ENCODE data around the gene SEC11A. TPM values are rescaled to one million over a fixed set of nuclear protein-coding genes. Genes with fewer than 3 reads are reported as not detected.
A peak's percentile ranks its signal among the peaks of the same experiment; 100 is the strongest.

Gene SEC11A
- polyA plus RNA-seq, 1 experiment: 324 TPM

DNA sequence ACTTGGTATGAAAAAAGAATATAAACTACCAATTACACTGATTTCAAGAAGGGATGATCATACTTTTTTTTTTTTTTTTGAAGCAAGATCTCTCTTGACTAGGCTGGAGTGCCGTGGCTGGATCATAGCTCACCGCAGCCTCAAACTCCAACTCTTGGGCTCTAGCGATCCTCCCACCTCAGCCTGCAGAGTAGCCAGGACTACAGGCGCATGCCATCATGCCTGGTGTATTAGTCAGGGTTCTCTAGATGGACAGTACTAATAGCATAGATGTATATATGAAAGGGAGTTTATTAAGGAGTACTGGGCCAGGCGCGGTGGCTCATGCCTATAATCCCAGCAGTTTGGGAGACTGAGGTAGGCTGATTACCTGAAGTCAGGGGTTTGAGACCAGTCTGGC is 11.5 kb upstream of the SEC11A start:
- H3K27ac ChIP-seq (ENCODE audit: low read depth, low read length): no peak overlapping the region
- CTCF ChIA-PET: interaction anchor here (0.6 kb wide), 1 partner anchor 203 kb away, joined by 3 read pairs; no protein-coding TSS in a partner anchor
- DNase-seq (ENCODE audit: low read depth, low spot score): no peak
- no peaks in the 10 kb centered on the region for H3K27me3 ChIP-seq (ENCODE audit: control insufficient read depth, insufficient read depth, low read length)
- no peaks in the 10 kb centered on the region for H3K9me3 ChIP-seq (ENCODE audit: control insufficient read depth, insufficient read depth, low read length)
- H3K4me3 ChIP-seq (ENCODE audit: low read depth, low read length): no peak overlapping the region
- POLR2A ChIA-PET: no interaction called here
- TF ChIP-seq, protein P1, sequence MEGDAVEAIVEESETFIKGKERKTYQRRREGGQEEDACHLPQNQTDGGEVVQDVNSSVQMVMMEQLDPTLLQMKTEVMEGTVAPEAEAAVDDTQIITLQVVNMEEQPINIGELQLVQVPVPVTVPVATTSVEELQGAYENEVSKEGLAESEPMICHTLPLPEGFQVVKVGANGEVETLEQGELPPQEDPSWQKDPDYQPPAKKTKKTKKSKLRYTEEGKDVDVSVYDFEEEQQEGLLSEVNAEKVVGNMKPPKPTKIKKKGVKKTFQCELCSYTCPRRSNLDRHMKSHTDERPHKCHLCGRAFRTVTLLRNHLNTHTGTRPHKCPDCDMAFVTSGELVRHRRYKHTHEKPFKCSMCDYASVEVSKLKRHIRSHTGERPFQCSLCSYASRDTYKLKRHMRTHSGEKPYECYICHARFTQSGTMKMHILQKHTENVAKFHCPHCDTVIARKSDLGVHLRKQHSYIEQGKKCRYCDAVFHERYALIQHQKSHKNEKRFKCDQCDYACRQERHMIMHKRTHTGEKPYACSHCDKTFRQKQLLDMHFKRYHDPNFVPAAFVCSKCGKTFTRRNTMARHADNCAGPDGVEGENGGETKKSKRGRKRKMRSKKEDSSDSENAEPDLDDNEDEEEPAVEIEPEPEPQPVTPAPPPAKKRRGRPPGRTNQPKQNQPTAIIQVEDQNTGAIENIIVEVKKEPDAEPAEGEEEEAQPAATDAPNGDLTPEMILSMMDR (IDR thresholded peaks at IDR 0.05; ENCODE audit: low read depth, low read length): no peak

DNA sequence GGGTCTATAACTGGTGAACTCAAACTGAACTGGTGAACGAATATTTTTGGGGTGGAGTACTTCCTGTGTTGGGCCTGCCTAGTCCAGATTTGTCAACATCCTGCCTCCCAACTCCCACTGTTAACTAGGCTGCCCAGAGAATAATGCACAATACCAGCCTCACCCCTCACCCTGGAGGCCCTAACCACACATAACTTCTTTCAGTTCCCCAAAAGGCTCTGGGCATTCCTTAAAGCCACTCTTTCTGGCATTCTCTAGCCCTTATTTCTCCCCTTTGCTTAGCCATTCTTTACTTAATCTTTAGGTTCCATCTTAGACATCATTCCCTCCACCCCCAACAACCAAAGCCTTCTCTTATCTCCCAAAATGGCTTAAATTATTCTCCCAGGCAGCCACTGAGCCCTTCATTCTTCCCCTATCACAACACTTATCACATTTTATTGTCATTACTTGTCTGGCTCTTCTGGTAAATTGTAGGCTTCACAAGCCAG is 9.1 kb upstream of the SEC11A start:
- DNase-seq (ENCODE audit: low read depth, low spot score): no peak
- TF ChIP-seq, protein P1 (IDR thresholded peaks at IDR 0.05; ENCODE audit: low read depth, low read length): no peak
- POLR2A ChIA-PET: no interaction called here
- H3K9me3 ChIP-seq (ENCODE audit: control insufficient read depth, insufficient read depth, low read length): no peaks in the 10 kb centered on the region
- no peak overlapping the region for H3K4me3 ChIP-seq (ENCODE audit: low read depth, low read length)
- CTCF ChIA-PET: no interaction called here
- no peaks in the 10 kb centered on the region for H3K27me3 ChIP-seq (ENCODE audit: control insufficient read depth, insufficient read depth, low read length)
- no peak overlapping the region for H3K27ac ChIP-seq (ENCODE audit: low read depth, low read length)

DNA sequence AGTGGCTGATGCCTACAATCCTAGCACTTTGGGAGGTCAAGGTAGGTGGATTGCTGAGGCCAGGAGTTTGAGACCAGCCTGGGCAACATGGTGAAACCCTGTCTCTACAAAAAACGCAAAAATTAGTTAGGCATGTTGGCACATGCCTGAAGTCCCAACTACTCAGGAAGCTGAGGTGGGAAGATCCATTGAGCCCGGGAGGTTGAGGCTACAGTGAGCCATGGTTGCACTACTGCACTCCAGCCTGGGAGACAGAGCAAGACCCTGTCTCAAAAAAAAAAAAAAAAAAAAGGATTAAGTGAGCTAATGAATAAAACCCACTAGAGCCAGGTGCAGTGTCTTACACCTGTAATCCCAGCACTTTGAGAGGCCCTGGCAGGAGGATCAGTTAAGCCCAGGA is 6.7 kb upstream of the SEC11A start:
- no peaks in the 10 kb centered on the region for H3K9me3 ChIP-seq (ENCODE audit: control insufficient read depth, insufficient read depth, low read length)
- H3K4me3 ChIP-seq (ENCODE audit: low read depth, low read length): no peak overlapping the region
- ChIA-PET CTCF (interaction anchor here (0.9 kb wide), 1 partner anchor 124 kb away, joined by 4 read pairs; no protein-coding TSS in a partner anchor), POLR2A (no interaction called here)
- no peaks in the 10 kb centered on the region for H3K27me3 ChIP-seq (ENCODE audit: control insufficient read depth, insufficient read depth, low read length)
- DNase-seq (ENCODE audit: low read depth, low spot score): no peak
- H3K27ac ChIP-seq (ENCODE audit: low read depth, low read length): no peak overlapping the region
- TF ChIP-seq, protein P1 (IDR thresholded peaks at IDR 0.05; ENCODE audit: low read depth, low read length): no peak

DNA sequence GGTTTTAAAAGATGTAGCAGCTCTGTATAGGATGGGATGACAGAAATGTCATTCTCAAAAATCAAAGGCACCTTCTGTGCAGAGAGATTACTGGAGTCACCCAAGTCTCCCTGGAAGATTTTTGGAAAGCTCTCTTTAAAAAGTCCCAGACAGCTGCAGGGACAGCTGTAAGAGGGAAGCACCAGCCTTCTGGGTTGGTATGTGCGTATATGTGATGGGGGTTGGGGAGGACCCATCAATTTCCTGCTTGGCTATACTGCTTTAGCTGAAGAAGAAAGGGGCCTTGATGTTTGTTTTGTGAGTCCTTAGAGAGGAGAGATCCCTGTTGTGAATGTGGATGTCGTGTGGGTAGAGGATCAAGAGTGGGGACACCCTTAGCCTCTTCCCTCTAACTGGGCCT is 5.4 kb upstream of the SEC11A start:
- Histone ChIP-seq H3K27me3 (ENCODE audit: control insufficient read depth, insufficient read depth, low read length) (no peaks in the 10 kb centered on the region), H3K4me3 (ENCODE audit: low read depth, low read length) (no peak overlapping the region), H3K9me3 (ENCODE audit: control insufficient read depth, insufficient read depth, low read length) (no peaks in the 10 kb centered on the region), H3K27ac (ENCODE audit: low read depth, low read length) (no peak overlapping the region)
- POLR2A ChIA-PET: no interaction called here
- CTCF ChIA-PET: no interaction called here
- DNase-seq (ENCODE audit: low read depth, low spot score): no peak
- TF ChIP-seq, protein P1 (IDR thresholded peaks at IDR 0.05; ENCODE audit: low read depth, low read length): no peak

DNA sequence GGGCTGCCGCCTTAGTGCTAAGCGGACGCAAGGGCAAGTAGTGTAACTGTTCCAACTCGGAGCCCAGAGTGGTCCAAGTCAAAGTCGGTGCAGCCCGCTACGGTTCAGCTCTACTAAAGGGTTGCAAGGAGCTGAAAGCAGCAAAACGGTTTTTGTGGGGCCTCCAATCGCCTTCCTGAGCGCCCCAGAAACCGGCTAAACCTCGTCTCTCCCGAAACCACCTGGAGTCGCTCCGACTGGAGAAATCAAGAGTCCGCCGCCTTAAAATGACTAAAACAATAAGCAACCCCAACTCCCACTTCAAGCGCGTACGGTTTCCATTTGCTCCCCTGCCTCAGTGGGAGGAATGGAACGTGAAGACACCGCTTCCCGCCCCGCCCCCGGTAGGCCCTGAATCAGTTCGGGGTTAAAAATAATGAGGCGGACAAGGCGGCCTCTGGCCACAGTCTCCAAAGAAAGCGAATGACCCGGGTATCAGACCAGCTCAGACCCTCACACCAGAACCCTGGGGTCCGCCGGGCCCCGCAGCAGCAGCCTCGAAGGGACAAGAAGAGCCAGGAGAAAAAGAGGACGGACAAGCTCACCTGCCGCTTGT is 401 bp downstream of the SEC11A start:
- Histone ChIP-seq H3K4me3 (ENCODE audit: low read depth, low read length) (peak overlapping the region; percentile 94), H3K27me3 (ENCODE audit: control insufficient read depth, insufficient read depth, low read length) (no peaks in the 10 kb centered on the region), H3K27ac (ENCODE audit: low read depth, low read length) (peak overlapping the region; percentile 75), H3K9me3 (ENCODE audit: control insufficient read depth, insufficient read depth, low read length) (no peaks in the 10 kb centered on the region; the same call in 1 of the 2 replicates)
- TF ChIP-seq, protein P1 (IDR thresholded peaks at IDR 0.05; ENCODE audit: low read depth, low read length): no peak
- ChIA-PET POLR2A (interaction anchor here (0.8 to 2.0 kb wide), 6 partner anchors 11 to 265 kb away, joined by 3 to 8 read pairs (median 3); no protein-coding TSS in a partner anchor), CTCF (interaction anchor here (0.6 to 1.1 kb wide), 4 partner anchors 9 to 213 kb away, joined by 3 read pairs; no protein-coding TSS in a partner anchor)
- no peak for DNase-seq (ENCODE audit: low read depth, low spot score)
